ENCODE measurements around the gene SMAD4.
"Not testable (repeated sequence)": the region's sequence is repeated elsewhere in the genome, so short reads cannot be mapped to it uniquely, and the experiment has no call there.

The SMAD4 gene

DNA sequence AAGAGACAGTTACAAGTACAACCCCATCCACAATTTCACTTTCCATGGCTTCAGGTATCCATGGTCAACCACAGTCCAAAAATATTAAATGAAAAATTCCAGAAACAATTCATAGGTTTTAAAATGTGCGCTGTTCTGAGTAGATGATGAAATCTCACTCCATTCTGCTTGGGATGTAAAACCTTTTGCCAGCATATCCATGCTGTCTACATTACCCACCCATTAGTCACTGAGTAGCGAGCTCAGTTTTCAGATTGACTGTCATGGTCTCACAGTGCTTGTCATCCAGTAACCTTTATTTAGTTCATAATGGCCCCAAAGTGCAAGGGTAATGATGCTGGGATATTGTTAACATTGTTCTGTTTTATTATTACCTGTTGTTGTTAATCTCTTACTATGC, 40.5 kb downstream of the SMAD4 start:
- no peak for DNase-seq

GRCh38 chr18:51072586-51073313, 42.7 kb downstream of the SMAD4 start:
- DNase-seq, result no peak

DNA sequence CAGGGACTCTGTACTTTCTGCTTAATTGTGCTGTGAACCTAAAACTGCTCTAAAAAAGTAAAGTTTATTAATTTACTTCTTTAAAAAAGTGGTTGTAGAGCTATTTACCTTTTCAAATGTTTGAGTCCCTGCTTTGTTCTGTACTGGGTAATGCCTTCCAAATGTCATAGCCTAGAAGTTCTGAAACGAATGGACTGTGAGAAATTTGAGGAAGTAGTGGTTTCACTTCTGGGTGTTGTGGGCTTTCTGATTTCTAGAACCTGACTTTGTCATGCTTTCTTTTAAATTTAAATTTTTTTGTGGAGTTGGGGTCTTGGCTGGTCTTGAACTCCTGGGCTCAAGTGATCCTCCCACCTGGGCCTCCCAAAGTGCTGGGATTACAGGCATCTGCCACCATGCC, 44.6 kb downstream of the SMAD4 start:
- DNase-seq, result peak; percentile 33 to 51

DNA sequence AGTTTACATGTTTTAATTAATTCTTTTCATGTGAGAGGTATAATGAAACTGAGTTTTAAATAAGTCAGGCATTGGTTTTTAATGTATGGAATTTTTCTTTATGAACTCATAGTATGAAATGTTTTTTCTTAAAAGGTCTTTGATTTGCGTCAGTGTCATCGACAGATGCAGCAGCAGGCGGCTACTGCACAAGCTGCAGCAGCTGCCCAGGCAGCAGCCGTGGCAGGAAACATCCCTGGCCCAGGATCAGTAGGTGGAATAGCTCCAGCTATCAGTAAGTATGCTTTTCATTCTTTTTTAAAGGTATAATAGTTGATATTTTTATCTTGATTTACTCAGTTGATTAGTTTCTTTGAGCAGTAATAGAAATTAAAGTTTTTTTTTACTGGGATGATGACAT, 46.5 kb downstream of the SMAD4 start:
- DNase-seq, result no peak

DNA sequence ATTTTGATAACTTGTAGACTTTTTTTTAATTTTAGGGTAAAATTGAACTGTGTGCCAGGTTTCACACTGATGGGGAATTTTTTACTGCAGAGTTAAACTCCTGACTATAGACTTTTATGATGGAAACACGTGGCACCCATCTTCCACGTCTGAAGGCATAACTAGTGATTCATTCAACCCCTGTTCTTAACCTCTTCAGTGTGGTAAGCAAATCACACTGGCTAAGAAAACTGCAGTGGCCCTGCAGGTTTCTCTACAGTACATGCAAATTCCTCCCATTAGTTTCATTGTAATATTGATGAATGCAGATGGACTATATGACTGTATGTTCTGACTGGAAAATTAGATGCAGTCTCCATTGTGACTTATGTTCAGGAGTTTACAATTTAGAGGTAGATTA, 47.2 kb downstream of the SMAD4 start:
- no peak for DNase-seq

- no peak for DNase-seq
These were observed 48.0 kb downstream of the SMAD4 start for GRCh38 chr18:51078026-51078425.

GRCh38 chr18:51082571-51083267, 52.7 kb downstream of the SMAD4 start:
- no peak for DNase-seq

GRCh38 chr18:51083398-51083797, 53.4 kb downstream of the SMAD4 start:
- DNase-seq, result no peak

DNA sequence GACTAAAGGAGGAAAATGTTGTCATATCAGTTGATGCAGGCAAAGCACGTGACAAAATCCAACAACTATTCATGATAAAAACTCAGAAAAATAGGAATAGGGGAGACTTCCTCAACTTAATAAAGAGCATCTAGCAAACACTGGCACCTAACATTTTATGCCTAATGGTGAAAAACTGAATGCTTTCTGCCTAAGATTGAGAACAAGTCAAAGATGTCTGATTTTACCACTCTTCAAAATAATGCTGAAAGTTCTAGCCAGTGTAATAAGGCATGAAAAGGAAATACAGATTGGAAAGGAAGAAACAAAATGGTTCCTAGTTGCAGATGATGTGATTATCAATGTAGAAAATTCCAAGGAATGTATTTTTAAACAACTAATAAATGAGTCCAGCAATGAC, 58.4 kb downstream of the SMAD4 start:
- no peak for DNase-seq

DNA sequence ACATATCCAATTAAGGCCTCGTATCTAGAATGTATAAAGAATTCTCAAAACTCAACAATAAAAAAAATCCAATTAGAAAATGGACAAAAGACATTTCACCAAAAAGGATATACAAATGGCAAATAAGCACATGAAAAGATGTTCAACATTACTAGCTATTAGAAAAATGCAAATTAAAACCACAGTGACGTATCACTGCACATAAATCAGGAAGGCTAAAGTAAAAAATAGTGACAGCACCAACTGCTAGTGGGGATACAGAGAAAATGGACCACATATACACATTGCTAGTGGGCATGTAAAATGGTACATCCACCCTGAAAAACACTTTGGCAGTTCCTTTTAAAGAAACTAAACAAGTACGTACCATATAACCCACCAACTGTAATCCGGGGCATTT, 59.7 kb downstream of the SMAD4 start:
- DNase-seq, result no peak

- DNase-seq, result no peak
These were observed 61.3 kb downstream of the SMAD4 start for GRCh38 chr18:51091270-51091669.

DNA sequence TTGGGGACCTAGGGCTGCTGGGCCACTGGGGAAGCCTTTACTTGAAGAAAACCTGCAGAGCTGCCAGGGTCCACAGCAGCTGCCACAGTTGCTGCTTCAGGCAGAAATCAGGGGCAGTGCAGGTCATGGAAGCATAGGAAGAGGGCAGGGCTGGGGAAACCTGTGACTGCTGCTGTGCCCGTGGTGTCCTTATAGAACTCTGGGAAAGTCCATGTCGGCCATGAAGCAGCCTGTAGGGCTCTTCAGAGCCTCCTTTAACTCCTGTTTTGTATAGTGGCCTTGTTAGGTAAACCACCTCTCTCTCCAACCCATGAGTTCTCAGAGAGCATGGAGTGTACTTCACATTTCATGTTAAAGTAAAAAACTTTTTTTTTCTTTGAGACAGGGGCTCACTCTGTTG, 62.1 kb downstream of the SMAD4 start:
- DNase-seq, result no peak

DNA sequence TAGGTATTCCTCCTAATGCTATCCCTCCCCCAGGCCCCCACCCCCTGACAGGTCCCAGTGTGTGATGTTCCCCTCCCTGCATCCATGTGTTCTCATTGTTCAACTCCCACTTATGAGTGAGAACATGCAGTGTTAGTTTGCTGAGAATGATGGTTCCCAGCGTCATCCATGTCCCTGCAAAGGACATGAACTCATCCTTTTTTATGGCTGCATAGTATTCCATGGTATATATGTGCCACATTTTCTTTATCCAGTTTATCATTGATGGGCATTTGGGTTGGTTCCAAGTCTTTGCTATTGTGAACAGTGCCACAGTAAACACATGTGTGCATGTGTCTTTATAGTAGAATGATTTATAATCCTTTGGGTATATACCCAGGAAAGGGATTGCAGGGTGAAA, 63.0 kb downstream of the SMAD4 start:
- DNase-seq, result not testable (repeated sequence)

DNA sequence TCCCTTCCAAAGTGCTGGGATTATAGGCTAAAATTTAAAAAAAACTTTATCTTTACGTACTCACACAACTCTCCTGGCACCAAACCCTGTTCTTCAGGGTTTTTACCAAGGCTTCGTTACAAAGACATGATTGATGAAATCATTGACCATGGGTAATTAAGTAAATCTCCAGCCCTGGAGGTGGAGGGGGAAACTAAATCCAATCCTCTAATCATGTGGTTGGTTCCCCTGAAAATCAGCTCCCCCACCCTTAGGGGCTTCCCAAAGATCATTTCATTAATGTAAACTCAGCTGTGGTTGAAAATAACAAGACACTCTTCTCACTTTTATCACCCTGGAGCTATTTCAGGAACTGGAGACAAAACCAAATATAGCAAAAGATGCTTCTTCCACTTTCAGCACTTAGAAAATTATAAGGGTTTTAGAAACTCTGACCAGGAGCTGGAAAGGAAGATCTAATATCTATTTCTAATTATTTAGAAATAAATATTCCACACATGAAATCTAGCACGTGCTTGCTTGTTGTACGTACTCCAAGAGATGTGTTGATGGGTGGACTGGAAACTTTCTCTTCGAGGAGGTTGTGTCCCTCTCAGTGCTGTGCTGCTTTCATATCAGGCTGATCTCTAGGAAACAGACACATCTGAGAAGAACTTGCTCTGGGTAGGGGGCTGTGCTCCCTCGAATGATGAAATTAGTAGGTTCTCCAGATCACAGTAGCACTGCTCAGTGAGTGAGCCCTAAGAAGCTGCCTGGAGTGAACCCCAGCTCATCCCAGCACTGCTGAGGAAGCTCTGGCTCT, 67.2 kb downstream of the SMAD4 start:
- DNase-seq, result no peak

DNA sequence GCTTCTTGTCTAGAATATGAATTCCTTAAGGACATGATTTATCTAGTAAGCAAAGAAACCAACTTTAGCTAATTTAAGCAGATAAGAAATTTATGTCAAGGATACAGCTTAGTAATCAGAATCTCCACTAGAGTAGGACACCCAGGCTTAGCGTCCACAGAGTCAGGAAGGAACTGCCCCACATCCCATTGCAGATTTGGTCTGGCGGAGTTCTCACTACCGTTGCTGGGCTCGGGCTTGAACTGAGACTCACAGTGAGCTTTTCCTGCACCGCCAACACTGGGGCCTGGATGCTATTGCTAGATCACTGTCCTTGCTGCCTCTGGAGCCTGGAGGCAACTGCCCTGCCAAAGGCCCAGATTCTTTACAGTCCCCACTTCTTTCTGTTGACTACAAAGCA, 68.1 kb downstream of the SMAD4 start:
- no peak for DNase-seq

DNA sequence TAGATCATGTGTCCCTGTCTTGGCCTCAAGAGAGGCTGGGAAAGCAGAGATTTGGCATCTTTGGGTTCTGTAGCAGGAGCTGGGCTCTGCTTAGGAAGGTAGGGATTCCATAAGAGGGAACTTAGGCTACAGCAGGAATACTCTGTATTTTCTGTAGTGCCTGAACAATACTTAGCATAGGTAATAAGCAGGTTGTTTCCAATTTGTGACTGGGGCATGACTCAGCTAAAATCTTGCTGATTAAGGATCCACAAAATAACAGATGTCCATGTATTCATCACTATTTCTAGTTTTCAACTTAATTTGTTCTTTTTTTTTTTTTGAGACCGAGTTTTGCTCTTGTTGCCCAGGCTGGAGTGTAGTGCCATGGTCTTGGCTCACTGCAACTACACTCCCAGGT, 68.5 kb downstream of the SMAD4 start:
- DNase-seq, result no peak

DNA sequence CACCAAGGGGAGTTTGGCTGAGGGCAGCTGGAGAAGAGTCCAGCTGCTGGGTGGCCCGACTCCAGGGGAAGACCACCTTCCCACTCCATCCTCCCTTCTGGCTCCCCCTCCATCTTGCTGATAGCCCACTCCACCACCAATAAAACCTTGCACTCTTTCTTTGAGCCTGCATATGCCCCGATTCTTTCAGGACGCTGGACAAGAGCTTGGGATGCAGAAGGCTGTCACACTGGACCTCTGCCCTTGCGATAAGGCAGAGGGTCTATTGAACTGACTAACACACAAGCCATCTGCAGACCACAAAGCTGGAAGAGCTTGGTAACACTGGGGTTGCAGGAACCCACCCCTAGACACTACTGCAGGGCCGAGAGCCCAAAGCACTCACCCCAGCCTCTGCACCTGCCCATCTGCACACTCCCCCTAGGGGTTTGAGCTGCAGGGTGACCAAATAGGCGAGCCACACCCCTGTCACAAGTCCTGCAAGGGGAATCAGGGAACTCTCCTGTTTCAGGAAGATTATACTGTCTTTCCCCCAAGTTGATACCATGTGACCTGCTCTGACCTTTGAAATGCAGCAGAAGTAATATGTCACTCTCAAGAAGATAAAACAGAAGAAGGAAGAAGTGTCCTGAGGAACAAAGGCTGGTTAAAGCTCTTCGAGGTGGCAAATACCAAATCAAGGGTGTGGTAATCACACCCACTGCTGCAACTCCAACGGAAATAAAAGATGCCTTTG, 70.5 kb downstream of the SMAD4 start:
- no peak for DNase-seq

DNA sequence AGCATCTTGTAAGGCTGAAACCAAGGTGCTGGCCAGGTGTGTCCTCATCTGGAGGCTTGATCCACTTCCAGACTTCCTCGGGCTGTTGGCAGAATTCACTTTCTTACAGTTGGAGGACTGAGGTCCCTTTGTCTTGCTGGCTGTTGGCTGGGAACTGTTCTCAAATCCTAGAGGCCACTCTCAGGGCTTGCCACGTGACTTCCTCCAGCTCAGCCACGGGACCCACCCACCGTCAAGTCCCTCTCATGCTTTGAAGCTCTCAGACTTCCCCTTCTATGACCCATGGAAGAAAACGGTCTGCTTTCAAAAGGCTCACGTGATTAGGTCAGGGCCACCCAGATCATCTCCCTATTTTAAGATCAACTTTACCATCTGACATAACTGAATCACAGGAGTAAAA, 77.1 kb downstream of the SMAD4 start:
- DNase-seq, result peak; percentile 70 to 75

DNA sequence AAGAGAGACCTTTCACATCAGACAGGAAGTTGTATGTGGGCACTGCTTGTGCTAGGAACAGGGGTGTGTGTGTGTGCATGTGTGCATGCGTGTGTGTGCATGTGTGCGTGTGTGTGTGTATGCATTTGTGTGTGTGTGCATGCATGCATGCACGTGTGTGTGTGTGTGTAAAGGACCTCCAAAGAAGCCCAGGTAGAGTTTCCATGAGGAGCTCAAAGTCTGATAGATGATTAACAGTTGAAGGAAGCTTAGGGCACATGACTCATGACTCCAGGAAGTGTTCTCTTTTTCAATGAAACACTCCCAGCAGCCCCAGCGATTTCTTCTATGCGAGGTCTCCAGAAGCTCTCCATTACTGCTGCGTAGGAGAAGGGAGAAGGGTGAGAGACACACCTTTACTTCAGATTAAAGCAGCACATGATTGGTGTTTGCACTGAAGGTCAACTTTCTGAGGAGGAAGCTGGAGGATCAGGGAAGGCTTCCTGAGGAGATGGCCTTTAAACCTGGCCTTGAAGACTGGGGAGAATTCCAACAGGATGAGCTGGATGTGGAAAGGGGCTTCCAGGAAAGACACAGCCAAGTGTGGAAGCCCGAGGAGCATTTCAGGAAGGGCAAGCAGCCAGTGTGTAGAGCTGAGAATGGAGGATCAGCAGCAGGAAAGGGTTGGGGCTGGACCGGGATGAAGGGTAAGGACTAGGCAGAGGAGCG, 77.7 kb downstream of the SMAD4 start:
- DNase-seq, result no peak

GRCh38 chr18:51108330-51108729, 78.3 kb downstream of the SMAD4 start:
- DNase-seq, result no peak

- DNase-seq, result peak; percentile 62 to 63
These were observed 80.2 kb downstream of the SMAD4 start for GRCh38 chr18:51110073-51110797.
